H1 (cell line): ENCODE data around the gene NHLH2. TPM values are rescaled to one million over a fixed set of nuclear protein-coding genes. Genes with fewer than 3 reads are reported as not detected.

Experiments used
- CTCF ChIA-PET: fragments of 300-600 bp; sonication (Branson Sonifier 250); formaldehyde crosslinking; loops from one replicate; lab custom pipeline; 2021; ENCODE audit not compliant: partially characterized antibody; lab: Charles Lee
- POLR2A ChIA-PET: fragments of 300-600 bp; sonication (Branson Sonifier 250); formaldehyde crosslinking; loops from one replicate; lab custom pipeline; 2021; ENCODE audit warnings: inconsistent platforms; ENCODE audit not compliant: partially characterized antibody; lab: Charles Lee
- DNase-seq, 2 experiments: peaks; one replicate each; pipeline versions ENCODE4 v3.0.0 to v3.0.0-alpha.2; 2010 to 2022; ENCODE audit warnings: low spot score in 2 of 2, low read depth in 1 of 2, mixed read lengths in 1 of 2
- FAIRE-seq: peaks from 2 replicates; lab custom pipeline; 2011; peaks lifted over from hg19 to GRCh38; lab: Jason Lieb, UNC
- H2AFZ ChIP-seq: 2 replicates; pipeline ENCODE4 v1.8.1; 2012; ENCODE audit warnings: low read length, inconsistent platforms
- H2AK5ac ChIP-seq: 2 replicates; pipeline ENCODE4 v1.6.1; 2013; ENCODE audit warnings: low read depth, low read length
- H2BK120ac ChIP-seq: replicated peaks from 2 replicates; pipeline ENCODE3; 2013; ENCODE audit warnings: low read depth, low read length, inconsistent platforms
- H2BK12ac ChIP-seq: 2 replicates; pipeline ENCODE4 v1.6.1; 2013; ENCODE audit warnings: low read depth, low read length
- H2BK15ac ChIP-seq: 2 replicates; pipeline ENCODE4 v1.6.1; 2013; ENCODE audit warnings: low read length
- H2BK20ac ChIP-seq: 2 replicates; pipeline ENCODE4 v1.6.1; 2013; ENCODE audit warnings: low read length
- H2BK5ac ChIP-seq: 2 replicates; pipeline ENCODE4 v1.6.1; 2013; ENCODE audit warnings: low read depth, low read length
- H3K14ac ChIP-seq: 2 replicates; pipeline ENCODE4 v1.6.1; 2013; ENCODE audit warnings: inconsistent platforms; ENCODE audit not compliant: insufficient read length
- H3K18ac ChIP-seq: 2 replicates; pipeline ENCODE4 v1.6.1; 2013; ENCODE audit warnings: low read length; ENCODE audit errors: extremely low read depth
- H3K23ac ChIP-seq: 2 replicates; pipeline ENCODE4 v1.6.1; 2013; ENCODE audit warnings: inconsistent platforms; ENCODE audit not compliant: insufficient read length
- H3K23me2 ChIP-seq: 2 replicates; pipeline ENCODE4 v1.6.1; 2013; ENCODE audit warnings: low read depth, low read length
- H3K27ac ChIP-seq: 2 replicates; pipeline ENCODE4 v1.6.1; 2011; ENCODE audit warnings: low read depth, low read length, inconsistent platforms
- H3K27me3 ChIP-seq, 4 experiments: replicated peaks in 1 of 4; 1 replicate in 1 of 4; 2 replicates in 3 of 4; pipeline versions ENCODE4 v1.6.1 to v1.8.1; 2011 to 2013; ENCODE audit warnings: low read length in 3 of 4, mild to moderate bottlenecking in 3 of 4, inconsistent platforms in 2 of 4, mixed read lengths in 2 of 4, moderate library complexity in 1 of 4; ENCODE audit not compliant: control insufficient read depth in 3 of 4, insufficient read depth in 3 of 4; ENCODE audit errors: extremely low read depth in 1 of 4
- H3K36me3 ChIP-seq, 4 experiments: 2 replicates each; pipeline versions ENCODE4 v1.6.1 to v1.8.1; 2011 to 2013; ENCODE audit warnings: mild to moderate bottlenecking in 4 of 4, low read length in 3 of 4, moderate library complexity in 2 of 4, control low read depth in 1 of 4, inconsistent platforms in 1 of 4; ENCODE audit not compliant: insufficient read depth in 4 of 4, control insufficient read depth in 2 of 4
- H3K4ac ChIP-seq: replicated peaks from 2 replicates; pipeline ENCODE3; 2013; ENCODE audit warnings: low read length, low read depth, mixed read lengths, inconsistent platforms; ENCODE audit not compliant: insufficient read length
- H3K4me1 ChIP-seq, 4 experiments: replicated peaks in 1 of 4; 1 replicate in 1 of 4; 2 replicates in 3 of 4; pipeline versions ENCODE4 v1.6.1 to v1.8.1; 2011 to 2013; ENCODE audit warnings: low read length in 3 of 4, inconsistent platforms in 2 of 4, mixed read lengths in 1 of 4; ENCODE audit not compliant: insufficient read depth in 4 of 4, control insufficient read depth in 3 of 4
- H3K4me2 ChIP-seq, 2 experiments: 2 replicates each; pipeline versions ENCODE4 v1.6.1 to v1.8.1; 2011 to 2013; ENCODE audit warnings: low read depth in 2 of 2, low read length in 2 of 2, control low read depth in 1 of 2, inconsistent platforms in 1 of 2, mild to moderate bottlenecking in 1 of 2; ENCODE audit not compliant: insufficient read depth in 1 of 2
- H3K4me3 ChIP-seq, 4 experiments: fragments of 200-600, 300-600 bp in 1 of 4; sonication (generic), shearing (Covaris generic), sonication (Bioruptor Twin) in 1 of 4; 2 replicates each; pipeline versions ENCODE4 v1.5.1 to v1.8.1; 2011 to 2016; ENCODE audit warnings: low read length in 4 of 4, low read depth in 3 of 4, control low read depth in 2 of 4, inconsistent platforms in 2 of 4, mild to moderate bottlenecking in 2 of 4, mixed read lengths in 1 of 4, moderate library complexity in 1 of 4; ENCODE audit not compliant: insufficient read depth in 2 of 4; ENCODE audit errors: extremely low read depth in 1 of 4
- H3K56ac ChIP-seq: replicated peaks from 2 replicates; pipeline ENCODE3; 2013; ENCODE audit warnings: low read depth, mild to moderate bottlenecking, mixed read lengths, low read length, inconsistent platforms; ENCODE audit not compliant: insufficient read length
- H3K79me1 ChIP-seq: 2 replicates; pipeline ENCODE4 v1.6.1; 2013; ENCODE audit warnings: low read depth, low read length, control low read depth
- H3K79me2 ChIP-seq, 2 experiments: 2 replicates each; pipeline versions ENCODE4 v1.6.1 to v1.8.1; 2012 to 2013; ENCODE audit warnings: low read length in 2 of 2, mild to moderate bottlenecking in 2 of 2, inconsistent platforms in 1 of 2; ENCODE audit not compliant: insufficient read depth in 2 of 2, control insufficient read depth in 1 of 2
- H3K9ac ChIP-seq, 4 experiments: replicated peaks in 1 of 4; 1 replicate in 1 of 4; 2 replicates in 3 of 4; pipeline versions ENCODE4 v1.6.1 to v1.8.1; 2011 to 2013; ENCODE audit warnings: low read depth in 3 of 4, low read length in 3 of 4, control low read depth in 2 of 4, mild to moderate bottlenecking in 2 of 4, moderate library complexity in 2 of 4, inconsistent platforms in 1 of 4; ENCODE audit errors: extremely low read depth in 1 of 4
- H3K9me3 ChIP-seq, 2 experiments: 2 replicates each; pipeline versions ENCODE4 v1.6.1 to v1.8.1; 2012 to 2013; ENCODE audit warnings: mild to moderate bottlenecking in 2 of 2, moderate library complexity in 2 of 2, control low read depth in 1 of 2, inconsistent platforms in 1 of 2, low read depth in 1 of 2, low read length in 1 of 2, mixed read lengths in 1 of 2; ENCODE audit not compliant: insufficient read depth in 2 of 2
- H4K20me1 ChIP-seq, 2 experiments: replicated peaks in 1 of 2; 2 replicates each; pipeline versions ENCODE3 to v1.8.1; 2011 to 2013; ENCODE audit warnings: inconsistent platforms in 2 of 2, low read length in 2 of 2, mild to moderate bottlenecking in 1 of 2; ENCODE audit not compliant: insufficient read depth in 2 of 2, control insufficient read depth in 1 of 2
- H4K5ac ChIP-seq: 2 replicates; pipeline ENCODE4 v1.6.1; 2013; ENCODE audit warnings: low read length, low read depth, mixed read lengths, inconsistent platforms; ENCODE audit not compliant: insufficient read length
- H4K8ac ChIP-seq: 2 replicates; pipeline ENCODE4 v1.8.0; 2013; ENCODE audit warnings: mild to moderate bottlenecking, moderate library complexity, low read length, inconsistent platforms; ENCODE audit not compliant: insufficient read depth; ENCODE audit errors: extremely low read depth
- H4K91ac ChIP-seq: replicated peaks from 2 replicates; pipeline ENCODE3; 2013; ENCODE audit warnings: low read length, mixed read lengths, inconsistent platforms; ENCODE audit not compliant: insufficient read length
- CREB1 ChIP-seq: IDR thresholded peaks from 2 replicates; pipeline ENCODE4 v1.6.1; 2012; ENCODE audit warnings: inconsistent platforms
- CTBP2 ChIP-seq: IDR thresholded peaks from 2 replicates; pipeline ENCODE4 v1.7.0; 2011; ENCODE audit warnings: borderline replicate concordance, mild to moderate bottlenecking, moderate library complexity, mixed read lengths, low read length; ENCODE audit not compliant: insufficient read depth, insufficient read length
- FOSL1 ChIP-seq: IDR thresholded peaks from 2 replicates; pipeline ENCODE4 v1.6.1; 2011; ENCODE audit warnings: mild to moderate bottlenecking, low read depth, low read length, moderate library complexity; ENCODE audit not compliant: insufficient read depth
- GABPA ChIP-seq: IDR thresholded peaks from 2 replicates; pipeline ENCODE4 v1.6.1; 2011; ENCODE audit warnings: mild to moderate bottlenecking, low read length, moderate library complexity, borderline replicate concordance; ENCODE audit not compliant: insufficient read depth
- JUN ChIP-seq: IDR thresholded peaks from 2 replicates; pipeline ENCODE4 v1.6.1; 2011; ENCODE audit warnings: low read depth, mild to moderate bottlenecking, improper control_type of control experiment, low read length
- NRF1 ChIP-seq: IDR thresholded peaks from 2 replicates; pipeline ENCODE4 v1.6.1; 2011; ENCODE audit warnings: mild to moderate bottlenecking, low read depth, low read length, improper control_type of control experiment
- PHF8 ChIP-seq: fragments of 200-600 bp; sonication (generic); conservative IDR thresholded peaks from 2 replicates; pipeline ENCODE4 v1.7.1; 2012; ENCODE audit warnings: low read depth, mild to moderate bottlenecking, inconsistent platforms, low read length, moderate library complexity
- SIX5 ChIP-seq: IDR thresholded peaks from 2 replicates; pipeline ENCODE4 v1.6.1; 2011; ENCODE audit warnings: mild to moderate bottlenecking, low read depth, low read length
- TAF7 ChIP-seq: optimal IDR thresholded peaks from 2 replicates; pipeline ENCODE3; 2011; ENCODE audit warnings: low read depth, mild to moderate bottlenecking, inconsistent platforms, low read length, moderate library complexity, borderline replicate concordance
- TEAD4 ChIP-seq: IDR thresholded peaks from 2 replicates; pipeline ENCODE4 v1.6.1; 2012; ENCODE audit warnings: low read depth, low read length, inconsistent platforms, mixed read lengths
- YY1 ChIP-seq: IDR thresholded peaks from 2 replicates; pipeline ENCODE4 v1.6.1; 2011; ENCODE audit warnings: low read depth, mild to moderate bottlenecking, low read length
- ZNF274 ChIP-seq: IDR thresholded peaks from 2 replicates; pipeline ENCODE4 v1.7.0; 2012; ENCODE audit warnings: low read length, borderline replicate concordance; ENCODE audit errors: extremely low read depth
- WGBS, 2 experiments: shearing (Covaris generic) in 1 of 2; methylation state at CpG; one replicate each; pipeline versions ENCODE4 v1.1.6 to v1.1.7; 2013 to 2015; ENCODE audit warnings: low lambda C conversion rate in 2 of 2, mixed read lengths in 2 of 2, inconsistent platforms in 1 of 2, low coverage in 1 of 2, missing lambda C conversion rate in 1 of 2; ENCODE audit not compliant: insufficient replicate concordance in 2 of 2, insufficient coverage in 1 of 2, insufficient read length in 1 of 2; ENCODE audit errors: extremely low coverage in 1 of 2, missing lambda C conversion rate in 1 of 2; 5-methylcytosine and 5-hydroxymethylcytosine counted together
- polyA plus RNA-seq, 7 experiments: library from polyadenylated mRNA; depleted of rRNA in 3 of 7; stranded (reverse) in 5 of 7; unstranded in 2 of 7; fragments of >200 nt in 5 of 7; fragments of 200-250 nt in 2 of 7; gene quantifications; 1 replicate in 5 of 7; 2 replicates in 1 of 7; 4 replicates in 1 of 7; pipeline versions ENCODE4 v1.2.1 to v1.2.3, GENCODE V29; 2011 to 2013; ENCODE audit warnings: missing spikeins in 2 of 7, mixed read lengths in 2 of 7
- total RNA-seq: library from RNA; stranded (reverse); fragmentation: NEBNext Ultra II Directional; extraction: Animal tissue kit (Norgen Biotek cat#: 25700); gene quantifications from 2 replicates; pipeline ENCODE4 v1.2.1, GENCODE V29; 2021

The NHLH2 gene
- total and polyA plus RNA-seq, 2 of the 8 experiments (the other 6 are each of a cell fraction or from before 2014, with no cell fraction given), result 0.92 to 1.1 TPM

DNA sequence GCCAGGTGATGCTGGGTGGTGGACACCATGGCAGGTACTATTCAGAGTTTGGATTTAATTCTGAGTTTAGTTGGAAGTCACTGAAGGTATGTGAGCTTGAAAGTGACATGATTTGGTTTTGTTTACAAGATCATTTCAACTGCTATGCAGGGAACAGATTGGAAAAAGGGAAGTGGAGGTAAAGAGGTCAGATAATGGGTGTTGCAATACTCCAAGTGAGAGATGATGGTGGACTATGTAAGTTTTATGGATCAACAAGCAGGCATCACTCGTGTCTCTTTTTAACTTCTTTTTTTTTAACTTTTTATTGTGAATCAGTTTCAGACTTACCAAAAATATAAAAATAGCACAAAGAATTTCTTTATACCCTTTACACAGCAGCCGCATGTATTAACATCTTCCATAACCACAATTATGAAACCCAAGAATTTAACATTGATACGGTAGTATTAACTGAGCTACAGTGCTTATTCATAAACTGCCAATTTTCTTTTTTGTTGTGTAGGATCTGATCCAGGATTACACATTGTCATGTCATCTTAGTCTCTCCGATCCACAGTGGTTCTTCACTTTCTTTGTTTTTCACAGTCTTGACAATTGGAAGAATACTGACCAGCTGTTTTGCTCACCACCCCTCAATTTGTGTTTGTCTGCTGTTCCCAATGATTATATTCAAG is 24.9 kb upstream of the NHLH2 start:
- 70% methylated on average over 4 of the region's 4 CpGs; no CpG with 5 or more reads in 1 of the 2 experiments for WGBS, 2 experiments
- Histone ChIP-seq H2BK5ac (no peak overlapping the region), H3K4ac (no peak overlapping the region), H4K91ac (no peak overlapping the region), H3K18ac (no peak overlapping the region), H2AFZ (no peak overlapping the region), H3K79me1 (no peaks in the 10 kb centered on the region), H3K4me1 (no peaks in the 10 kb centered on the region), H3K9me3 (no peaks in the 10 kb centered on the region), H3K27ac (no peak overlapping the region), H3K9ac (no peak overlapping the region), H2BK15ac (no peak overlapping the region), H2BK120ac (no peak overlapping the region), H3K56ac (no peak overlapping the region), H3K4me2 (no peak overlapping the region), H4K5ac (no peak overlapping the region), H3K23me2 (no peaks in the 10 kb centered on the region), H3K79me2 (no peaks in the 10 kb centered on the region), H4K8ac (no peak overlapping the region), H3K27me3 (no peaks in the 10 kb centered on the region), H3K4me3 (no peak overlapping the region), H3K14ac (no peak overlapping the region), H3K36me3 (no peaks in the 10 kb centered on the region), H2BK20ac (no peak overlapping the region), H2BK12ac (no peak overlapping the region), H3K23ac (no peak overlapping the region), H2AK5ac (no peak overlapping the region), H4K20me1 (no peaks in the 10 kb centered on the region)
- DNase-seq, result no peak
- POLR2A ChIA-PET, result no interaction called here
- TF ChIP-seq GABPA (no peak), TEAD4 (no peak), NRF1 (no peak), PHF8 (no peak), CREB1 (no peak), JUN (no peak), YY1 (no peak), ZNF274 (no peak), SIX5 (no peak), FOSL1 (no peak), TAF7 (no peak), CTBP2 (no peak)
- no peak for FAIRE-seq
- CTCF ChIA-PET, result no interaction called here
